Measurements from ENCODE around the gene TPRG1. TPM values are rescaled to one million over a fixed set of nuclear protein-coding genes. Genes with fewer than 3 reads are reported as not detected.

Gene TPRG1
- total and polyA plus RNA-seq, 7 donors: 0.23 to 9.1 (median 3.2) TPM

DNA sequence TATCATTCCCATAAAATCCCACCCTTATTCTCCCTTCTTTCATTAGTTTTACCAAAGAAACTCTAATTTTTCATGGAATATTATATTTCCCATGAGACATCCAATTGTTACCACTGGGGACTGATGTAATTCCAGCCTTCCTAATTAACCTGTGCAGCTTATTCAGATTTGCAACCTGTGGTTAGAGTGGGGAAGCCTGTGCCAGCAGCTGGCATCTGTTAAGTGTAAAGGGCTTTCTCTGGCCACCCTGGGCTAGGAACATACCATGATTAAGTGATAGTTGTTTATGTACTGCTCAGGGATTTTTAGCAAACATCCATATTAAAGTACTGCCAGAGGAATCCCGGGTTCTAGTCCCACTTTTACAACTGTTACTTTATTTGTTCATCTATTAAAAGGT lies 78.2 kb downstream of the TPRG1 start:
- DNase-seq: no peak
- Histone ChIP-seq H3K27me3 (no peaks in the 10 kb centered on the region), H3K27ac (no peak overlapping the region), H3K9me3 (no peaks in the 10 kb centered on the region), H3K36me3 (no peaks in the 10 kb centered on the region), H3K4me1 (no peaks in the 10 kb centered on the region), H3K4me3 (no peak overlapping the region)
- intact Hi-C loops (cut with DNase I): no loop called here
- TF ChIP-seq POLR2AphosphoS5 (IDR thresholded peaks at IDR 0.05): no peak
- TF ChIP-seq EP300 (IDR thresholded peaks at IDR 0.05): no peak
- TF ChIP-seq CTCF (IDR thresholded peaks at IDR 0.05): no peak
- TF ChIP-seq POLR2A (IDR thresholded peaks at IDR 0.05): no peak
- 56 to 62% methylated on average over 1 of the region's 1 CpG for WGBS, 2 donors

DNA sequence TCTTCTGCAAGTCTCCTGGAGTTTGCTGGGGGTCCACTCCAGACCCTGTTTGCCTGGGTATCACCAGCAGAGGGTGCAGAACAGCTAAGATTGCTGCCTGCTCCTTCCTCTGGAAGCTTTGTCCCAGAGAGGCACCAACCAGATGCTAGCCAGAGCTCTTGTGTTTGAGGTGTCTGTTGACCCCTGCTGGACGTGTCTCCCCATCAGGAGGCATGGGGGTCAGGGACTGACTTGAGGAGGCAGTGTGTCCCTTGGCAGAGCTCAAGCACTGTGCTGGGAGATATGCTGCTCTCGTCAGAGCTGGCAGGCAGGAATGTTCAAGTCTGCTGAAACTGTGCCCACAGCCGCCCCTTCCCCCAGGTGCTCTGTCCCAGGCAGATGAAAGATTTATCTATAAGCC lies 86.5 kb downstream of the TPRG1 start:
- 87 to 92% methylated on average over 3 of the region's 3 CpGs for WGBS, 2 donors
- TF ChIP-seq CTCF (IDR thresholded peaks at IDR 0.05): no peak
- TF ChIP-seq EP300 (IDR thresholded peaks at IDR 0.05): no peak
- TF ChIP-seq POLR2A (IDR thresholded peaks at IDR 0.05): no peak
- no peak for TF ChIP-seq POLR2AphosphoS5 (IDR thresholded peaks at IDR 0.05)
- Histone ChIP-seq H3K4me1 (no peaks in the 10 kb centered on the region), H3K27me3 (no peaks in the 10 kb centered on the region), H3K27ac (no peak overlapping the region), H3K9me3 (no peaks in the 10 kb centered on the region), H3K4me3 (no peak overlapping the region), H3K36me3 (no peaks in the 10 kb centered on the region)
- DNase-seq: no peak
- intact Hi-C loops (cut with DNase I): no loop called here

DNA sequence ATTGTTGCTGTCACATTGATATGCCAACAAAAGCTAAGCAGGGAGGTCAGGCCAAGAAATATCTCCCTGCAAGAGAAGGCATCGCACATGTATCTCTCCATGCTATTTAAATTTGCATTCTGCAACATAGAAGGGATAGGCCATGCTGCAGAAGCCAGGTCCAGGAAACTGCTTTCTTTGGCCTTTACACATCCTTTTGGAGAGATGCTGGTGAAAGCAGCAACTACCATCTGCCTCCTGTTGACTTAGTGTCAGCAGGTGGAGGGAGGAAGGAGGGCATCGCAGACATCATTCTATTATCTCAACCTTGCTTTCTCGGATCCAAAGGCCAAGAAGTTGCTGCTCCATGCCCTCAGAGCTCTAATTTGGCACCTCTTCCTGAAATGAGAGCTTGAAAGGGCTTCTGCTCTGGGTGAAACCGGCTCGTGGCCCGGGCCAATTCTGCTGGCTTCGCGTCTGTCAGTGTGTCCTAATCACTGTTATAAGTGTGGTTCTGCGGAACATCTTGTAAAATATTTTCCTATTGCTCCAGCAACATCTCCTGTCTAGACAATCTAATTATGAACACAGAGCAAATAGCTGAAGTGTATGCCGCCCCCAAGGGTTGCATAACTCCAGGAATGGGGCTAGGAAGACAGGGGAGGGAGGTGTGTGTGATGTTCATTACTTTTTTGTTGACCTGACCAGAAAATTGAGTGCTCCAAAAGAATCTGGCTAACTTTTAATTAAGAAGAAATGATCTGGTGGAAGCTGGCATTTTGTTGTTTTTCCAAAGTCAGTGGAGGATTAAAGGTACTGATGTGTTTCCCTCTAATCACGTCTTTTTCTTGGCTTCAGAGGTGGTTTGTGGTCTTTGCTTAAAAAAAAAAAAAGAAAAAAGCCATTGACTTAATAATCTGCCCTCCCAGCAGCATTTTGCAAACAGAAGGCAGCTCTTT lies 89.1 kb downstream of the TPRG1 start:
- no peak for DNase-seq
- intact Hi-C loops (cut with DNase I): no loop called here

DNA sequence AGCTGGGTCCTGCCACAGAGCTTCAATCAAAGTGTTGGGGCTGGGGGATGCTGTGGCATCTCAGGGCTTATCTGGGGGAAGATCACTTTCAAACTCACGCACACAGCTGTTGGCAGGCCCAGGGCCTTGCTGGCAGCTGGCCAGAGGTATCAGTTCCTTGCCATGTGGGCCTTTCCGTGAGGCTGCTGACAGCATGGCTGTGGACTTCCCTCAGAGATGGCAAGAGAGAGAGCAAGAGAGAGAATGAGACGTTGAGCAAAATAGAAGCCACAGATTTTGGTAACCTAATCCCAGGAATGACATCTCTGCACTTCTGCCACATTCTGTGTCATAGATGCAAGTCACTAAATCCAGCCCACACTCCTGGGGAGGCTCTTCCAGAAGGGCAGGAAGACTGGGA lies 91.0 kb downstream of the TPRG1 start:
- no peaks in the 10 kb centered on the region for H3K9me3 ChIP-seq
- intact Hi-C loops (cut with DNase I): no loop called here
- H3K4me1 ChIP-seq: no peaks in the 10 kb centered on the region
- TF ChIP-seq EP300 (IDR thresholded peaks at IDR 0.05): no peak
- TF ChIP-seq POLR2A (IDR thresholded peaks at IDR 0.05): no peak
- TF ChIP-seq POLR2AphosphoS5 (IDR thresholded peaks at IDR 0.05): no peak
- no peak for TF ChIP-seq CTCF (IDR thresholded peaks at IDR 0.05)
- no peaks in the 10 kb centered on the region for H3K27me3 ChIP-seq
- DNase-seq: no peak
- no peaks in the 10 kb centered on the region for H3K36me3 ChIP-seq
- no peak overlapping the region for H3K27ac ChIP-seq
- no peak overlapping the region for H3K4me3 ChIP-seq
- whole genome bisulfite sequencing, 2 donors: 59 to 71% methylated on average over 3 of the region's 3 CpGs

More for the DNA sequence above, 89.1 kb downstream of the TPRG1 start:
- Histone ChIP-seq H3K9me3 (no peaks in the 10 kb centered on the region), H3K4me3 (no peak overlapping the region), H3K27me3 (no peaks in the 10 kb centered on the region), H3K27ac (peak overlapping the region in 1 of 4 donors; percentile 5), H3K4me1 (no peaks in the 10 kb centered on the region), H3K36me3 (no peaks in the 10 kb centered on the region)
- TF ChIP-seq EP300 (IDR thresholded peaks at IDR 0.05): no peak
- TF ChIP-seq POLR2A (IDR thresholded peaks at IDR 0.05): no peak
- TF ChIP-seq POLR2AphosphoS5 (IDR thresholded peaks at IDR 0.05): no peak
- TF ChIP-seq CTCF (IDR thresholded peaks at IDR 0.05): no peak
- WGBS, 2 donors: 88 to 90% methylated on average over 11 of the region's 11 CpGs
